HG03342 (cell line): Measurements from ENCODE around the gene GRID1.

Experiments used
- ATAC-seq: cut with Tn5 transposase; IDR thresholded peaks from one replicate; pipeline ENCODE4 v1.9.1; 2021; ENCODE audit warnings: mild to moderate bottlenecking, moderate library complexity; ENCODE audit not compliant: unreplicated experiment

The GRID1 gene

GRCh38 chr10:86355571-86356038 lies 11.0 kb downstream of the GRID1 start:
- ATAC-seq: no peak

GRCh38 chr10:86354761-86355540 lies 11.6 kb downstream of the GRID1 start:
- no peak for ATAC-seq

GRCh38 chr10:86353506-86354485 lies 12.8 kb downstream of the GRID1 start:
- no peak for ATAC-seq

- no peak for ATAC-seq
Observed at GRCh38 chr10:86350897-86351296, 15.7 kb downstream of the GRID1 start.

- no peak for ATAC-seq
Observed at GRCh38 chr10:86349940-86350630, 16.5 kb downstream of the GRID1 start.

- no peak for ATAC-seq
Observed at GRCh38 chr10:86349474-86349873, 17.1 kb downstream of the GRID1 start.

GRCh38 chr10:86348321-86349210 lies 18.0 kb downstream of the GRID1 start:
- ATAC-seq: no peak

GRCh38 chr10:86347856-86348255 lies 18.7 kb downstream of the GRID1 start:
- ATAC-seq: no peak

- ATAC-seq: no peak
Observed at GRCh38 chr10:86346799-86347665, 19.6 kb downstream of the GRID1 start.

- ATAC-seq: no peak
Observed at GRCh38 chr10:86345859-86346798, 20.5 kb downstream of the GRID1 start.

GRCh38 chr10:86345296-86345858 lies 21.2 kb downstream of the GRID1 start:
- ATAC-seq: no peak

- ATAC-seq: no peak
Observed at GRCh38 chr10:86344714-86345161, 21.9 kb downstream of the GRID1 start.

- ATAC-seq: no peak
Observed at GRCh38 chr10:86344281-86344680, 22.3 kb downstream of the GRID1 start.

- no peak for ATAC-seq
Observed at GRCh38 chr10:86343761-86344160, 22.8 kb downstream of the GRID1 start.

- ATAC-seq: no peak
Observed at GRCh38 chr10:86342111-86342863, 24.3 kb downstream of the GRID1 start.

GRCh38 chr10:86341361-86341811 lies 25.2 kb downstream of the GRID1 start:
- ATAC-seq: no peak

GRCh38 chr10:86340991-86341260 lies 25.7 kb downstream of the GRID1 start:
- ATAC-seq: no peak
